ENCODE results near the gene CYP4V2.

Gene CYP4V2

GRCh38 chr4:186191200-186192065 lies at the start of gene CYP4V2:
Gene CYP4V2, plus strand, starts transcription at chr4:186191567. Its CDS starts 257 bp downstream, at chr4:186191824.
- peak; percentile 80 for DNase-seq

GRCh38 chr4:186144198-186144945 lies 47.0 kb upstream of the CYP4V2 start:
- DNase-seq = peak; percentile 58

GRCh38 chr4:186144946-186145569 lies 46.3 kb upstream of the CYP4V2 start:
- peak; percentile 58 for DNase-seq

GRCh38 chr4:186146458-186146857 lies 44.9 kb upstream of the CYP4V2 start:
- no peak for DNase-seq

- no peak for DNase-seq
Observed at GRCh38 chr4:186148336-186148975, 42.9 kb upstream of the CYP4V2 start.

GRCh38 chr4:186149872-186150271 lies 41.5 kb upstream of the CYP4V2 start:
- DNase-seq = no peak

- DNase-seq = no peak
Observed at GRCh38 chr4:186150926-186151325, 40.4 kb upstream of the CYP4V2 start.

GRCh38 chr4:186151499-186151898 lies 39.9 kb upstream of the CYP4V2 start:
- no peak for DNase-seq

- DNase-seq = no peak
Observed at GRCh38 chr4:186158021-186158813, 33.1 kb upstream of the CYP4V2 start.

GRCh38 chr4:186158966-186159365 lies 32.4 kb upstream of the CYP4V2 start:
- no peak for DNase-seq

GRCh38 chr4:186159613-186160012 lies 31.8 kb upstream of the CYP4V2 start:
- no peak for DNase-seq

- DNase-seq = peak; percentile 27
Observed at GRCh38 chr4:186161138-186161537, 30.2 kb upstream of the CYP4V2 start.

GRCh38 chr4:186166852-186167512 lies 24.4 kb upstream of the CYP4V2 start:
- no peak for DNase-seq

- DNase-seq = no peak
Observed at GRCh38 chr4:186167605-186168004, 23.8 kb upstream of the CYP4V2 start.

- DNase-seq = no peak
Observed at GRCh38 chr4:186168750-186169149, 22.6 kb upstream of the CYP4V2 start.

- DNase-seq = no peak
Observed at GRCh38 chr4:186169333-186169944, 21.9 kb upstream of the CYP4V2 start.

- no peak for DNase-seq
Observed at GRCh38 chr4:186169945-186170802, 21.2 kb upstream of the CYP4V2 start.

GRCh38 chr4:186170966-186171365 lies 20.4 kb upstream of the CYP4V2 start:
- no peak for DNase-seq

GRCh38 chr4:186172546-186172945 lies 18.8 kb upstream of the CYP4V2 start:
- DNase-seq = no peak

- DNase-seq = no peak
Observed at GRCh38 chr4:186188107-186188506, 3.3 kb upstream of the CYP4V2 start.
